Activated CD8-positive, alpha-beta memory T cell treated with anti-CD3 and anti-CD28 coated beads, Interleukin-2, amount 50 U/mL, for 1 hour (primary cell): ENCODE data around the gene LYPD8.

Source experiments
- DNase-seq: peaks from one replicate; pipeline ENCODE4 v3.0.0-alpha.2; 2020; ENCODE audit errors: extremely low read depth

LYPD8 gene

GRCh38 chr1:248757784-248758195 lies 2.2 kb upstream of the LYPD8 start:
- DNase-seq = no peak

GRCh38 chr1:248756636-248757035 lies 1.1 kb upstream of the LYPD8 start:
- DNase-seq = no peak

- DNase-seq = no peak
These were observed 592 bp upstream of the LYPD8 start for GRCh38 chr1:248756151-248756550.

GRCh38 chr1:248753708-248754280 lies 1.8 kb downstream of the LYPD8 start:
- no peak for DNase-seq

- DNase-seq = no peak
These were observed 2.4 kb downstream of the LYPD8 start for GRCh38 chr1:248753029-248753594.

GRCh38 chr1:248752161-248753028 lies 3.2 kb downstream of the LYPD8 start:
- DNase-seq = no peak

GRCh38 chr1:248751635-248752034 lies 3.9 kb downstream of the LYPD8 start:
- DNase-seq = no peak

- DNase-seq = no peak
These were observed 4.4 kb downstream of the LYPD8 start for GRCh38 chr1:248751142-248751541.

GRCh38 chr1:248750496-248750895 lies 5.1 kb downstream of the LYPD8 start:
- no peak for DNase-seq

- no peak for DNase-seq
These were observed 7.3 kb downstream of the LYPD8 start for GRCh38 chr1:248748211-248748610.

GRCh38 chr1:248740876-248741275 lies 14.7 kb downstream of the LYPD8 start:
- DNase-seq = no peak

GRCh38 chr1:248739572-248740205 lies 15.9 kb downstream of the LYPD8 start:
- no peak for DNase-seq

GRCh38 chr1:248737457-248737856 lies 18.1 kb downstream of the LYPD8 start:
- DNase-seq = no peak

- no peak for DNase-seq
These were observed 18.6 kb downstream of the LYPD8 start for GRCh38 chr1:248736977-248737376.

- no peak for DNase-seq
These were observed 22.0 kb downstream of the LYPD8 start for GRCh38 chr1:248733566-248733965.

- no peak for DNase-seq
These were observed 24.8 kb downstream of the LYPD8 start for GRCh38 chr1:248730507-248731335.

GRCh38 chr1:248714248-248714647 lies 41.3 kb downstream of the LYPD8 start:
- DNase-seq = no peak

GRCh38 chr1:248710305-248710900 lies 45.2 kb downstream of the LYPD8 start:
- no peak for DNase-seq

- no peak for DNase-seq
These were observed 51.0 kb downstream of the LYPD8 start for GRCh38 chr1:248704606-248705005.

- DNase-seq = no peak
These were observed 51.9 kb downstream of the LYPD8 start for GRCh38 chr1:248703674-248704073.

- no peak for DNase-seq
These were observed 52.8 kb downstream of the LYPD8 start, which contains the start of gene OR14I1 for GRCh38 chr1:248702714-248703113. Gene OR14I1, minus strand, starts transcription at chr1:248702766.
